Body of pancreas (tissue), 4 donors: ENCODE data around the gene VAV2.

Experiments
- POLR2A ChIP-seq, 3 donors: fragments of 450-650 bp; IDR thresholded peaks; one replicate each; pipeline ENCODE4 v1.6.1; 2016; ENCODE audit warnings: antibody characterized with exemption in 3 of 3, mild to moderate bottlenecking in 2 of 3
- TF ChIP-seq, protein P1 (sequence below), 7 experiments: fragments of 450-650 bp in 4 of 7; fragments of 200-600 bp in 3 of 7; sonication (generic) in 3 of 7; IDR thresholded peaks; one replicate each; pipeline ENCODE4 v1.5.1; 2016 to 2019; ENCODE audit warnings: antibody characterized with exemption in 7 of 7

GRCh38 chr9:133715866-133716563 is 276.1 kb downstream of the VAV2 start:
- no peak for TF ChIP-seq POLR2A (IDR thresholded peaks at IDR 0.05)
- TF ChIP-seq, protein P1, sequence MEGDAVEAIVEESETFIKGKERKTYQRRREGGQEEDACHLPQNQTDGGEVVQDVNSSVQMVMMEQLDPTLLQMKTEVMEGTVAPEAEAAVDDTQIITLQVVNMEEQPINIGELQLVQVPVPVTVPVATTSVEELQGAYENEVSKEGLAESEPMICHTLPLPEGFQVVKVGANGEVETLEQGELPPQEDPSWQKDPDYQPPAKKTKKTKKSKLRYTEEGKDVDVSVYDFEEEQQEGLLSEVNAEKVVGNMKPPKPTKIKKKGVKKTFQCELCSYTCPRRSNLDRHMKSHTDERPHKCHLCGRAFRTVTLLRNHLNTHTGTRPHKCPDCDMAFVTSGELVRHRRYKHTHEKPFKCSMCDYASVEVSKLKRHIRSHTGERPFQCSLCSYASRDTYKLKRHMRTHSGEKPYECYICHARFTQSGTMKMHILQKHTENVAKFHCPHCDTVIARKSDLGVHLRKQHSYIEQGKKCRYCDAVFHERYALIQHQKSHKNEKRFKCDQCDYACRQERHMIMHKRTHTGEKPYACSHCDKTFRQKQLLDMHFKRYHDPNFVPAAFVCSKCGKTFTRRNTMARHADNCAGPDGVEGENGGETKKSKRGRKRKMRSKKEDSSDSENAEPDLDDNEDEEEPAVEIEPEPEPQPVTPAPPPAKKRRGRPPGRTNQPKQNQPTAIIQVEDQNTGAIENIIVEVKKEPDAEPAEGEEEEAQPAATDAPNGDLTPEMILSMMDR (IDR thresholded peaks at IDR 0.05) = no peak
